GM18502 (cell line): ENCODE data around the gene NEK6.

ENCODE experiments used
- ATAC-seq: cut with Tn5 transposase; IDR thresholded peaks from one replicate; pipeline ENCODE4 v1.9.1; 2021; ENCODE audit warnings: mild to moderate bottlenecking; ENCODE audit not compliant: unreplicated experiment, poor library complexity

The NEK6 gene

GRCh38 chr9:124335320-124335707 lies 77.6 kb downstream of the NEK6 start:
- ATAC-seq, result no peak

DNA sequence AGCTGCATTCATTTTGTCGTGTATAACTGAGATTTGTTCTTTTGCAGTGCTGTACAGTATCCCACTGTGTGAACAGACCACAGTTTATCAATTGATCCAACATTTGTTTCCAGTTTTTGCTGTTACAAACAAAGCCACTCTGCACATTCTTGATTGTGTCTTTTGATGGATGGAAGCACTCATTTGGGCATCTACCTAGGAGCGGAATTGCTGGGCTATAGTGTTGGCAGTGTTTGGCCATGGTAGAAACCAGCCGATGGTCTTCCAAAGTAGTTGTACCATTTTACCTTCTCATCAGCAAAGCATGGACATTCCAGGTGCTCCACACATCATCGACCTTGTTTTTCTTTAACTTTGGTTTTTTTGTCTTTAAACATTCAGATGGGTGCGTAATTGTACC lies 79.8 kb downstream of the NEK6 start:
- no peak for ATAC-seq

- no peak for ATAC-seq
Measured at GRCh38 chr9:124339603-124340146, 81.9 kb downstream of the NEK6 start.

DNA sequence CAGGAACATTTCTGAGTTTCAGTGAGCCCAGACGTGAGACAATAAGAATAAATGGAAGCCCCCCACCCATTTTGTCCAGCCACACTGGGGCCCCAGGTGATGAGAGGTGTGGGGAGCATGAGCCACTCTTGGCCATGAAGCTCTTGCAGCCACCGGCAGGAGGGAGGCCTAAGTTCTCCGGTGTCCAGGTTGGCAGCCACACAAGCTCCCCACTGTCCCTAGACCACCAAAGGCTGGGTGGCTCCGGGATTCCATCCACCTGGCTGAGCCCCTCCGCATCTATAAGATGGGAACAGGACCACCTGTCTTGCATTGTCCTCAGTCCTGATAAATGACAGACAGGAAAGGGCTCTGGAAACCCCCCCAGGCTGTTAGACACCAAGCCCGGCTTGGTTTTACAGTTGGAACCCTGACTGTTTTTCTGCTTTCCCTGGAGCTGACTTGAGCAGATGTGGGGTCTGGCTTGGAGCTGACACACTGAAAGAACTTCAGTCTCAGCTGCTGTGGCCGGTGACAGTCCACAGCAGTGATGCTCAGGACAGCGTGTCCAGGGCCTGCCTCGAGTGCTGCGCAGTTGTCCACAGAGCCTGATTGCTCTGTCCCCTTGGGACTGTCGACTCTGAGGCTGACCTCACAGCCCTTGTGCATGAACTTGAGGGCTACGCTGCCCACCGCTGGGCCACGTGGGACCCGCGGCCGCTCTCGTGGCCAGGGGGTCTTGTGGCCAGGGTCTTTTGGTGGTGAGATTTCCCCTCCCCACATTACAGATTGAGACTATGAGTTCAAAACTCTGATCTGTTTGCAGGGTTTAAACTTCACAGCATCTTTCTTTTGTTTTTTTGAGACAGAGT lies 82.7 kb downstream of the NEK6 start:
- no peak for ATAC-seq

DNA sequence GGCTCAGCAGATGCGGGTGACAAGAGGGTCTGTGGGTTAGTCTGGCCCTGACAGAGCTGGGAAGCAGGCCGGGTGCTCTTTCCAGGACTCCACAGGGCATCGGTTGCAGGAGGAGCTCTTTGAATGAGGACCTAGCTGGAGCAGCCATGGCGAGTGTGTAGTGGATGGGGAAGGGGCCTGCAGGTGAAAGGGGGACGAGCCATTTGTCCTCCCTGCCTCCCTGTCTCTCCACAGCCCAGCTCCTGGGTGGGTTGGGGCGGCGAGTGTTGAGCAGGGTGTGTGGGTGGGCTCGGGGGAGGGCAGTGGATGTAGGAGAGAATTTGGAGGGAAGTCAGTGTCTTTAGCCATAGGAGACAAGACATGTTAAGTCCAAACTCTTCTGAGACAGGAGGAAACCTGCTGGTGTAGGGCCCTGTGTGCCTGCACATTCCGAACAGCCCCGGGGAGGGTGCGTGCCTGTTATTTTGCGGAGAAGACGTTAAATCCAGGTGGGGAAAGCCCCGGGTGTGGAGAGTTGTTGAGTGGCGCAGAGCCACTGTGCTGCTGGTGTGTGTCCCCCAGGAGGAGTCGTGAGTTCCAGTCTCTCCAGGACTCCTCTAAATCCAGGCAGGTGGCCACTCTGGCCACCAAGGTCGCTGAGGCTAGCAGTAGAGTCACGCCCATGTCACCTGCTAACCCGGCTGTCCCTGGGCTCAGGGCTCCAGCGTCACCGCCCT lies 83.9 kb downstream of the NEK6 start:
- ATAC-seq, result no peak

DNA sequence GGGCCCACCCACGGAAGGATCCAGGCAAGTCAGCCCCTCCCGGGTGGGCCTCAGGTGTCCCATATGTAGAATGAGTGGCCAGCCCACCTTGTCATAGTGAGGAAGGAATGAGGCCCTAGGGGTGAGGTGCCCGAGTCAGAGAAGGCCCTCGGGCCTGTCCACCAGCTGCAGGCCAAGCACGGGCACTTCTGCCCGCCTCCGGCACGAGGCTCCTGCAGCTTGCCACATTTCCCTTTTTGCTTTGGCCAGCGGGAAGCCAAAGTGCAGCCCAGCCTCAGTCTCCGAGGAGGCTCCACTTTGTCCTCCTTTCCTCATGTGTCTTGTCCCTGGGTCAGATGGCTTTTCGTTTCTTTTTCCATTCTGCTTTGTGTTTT lies 84.6 kb downstream of the NEK6 start:
- no peak for ATAC-seq

DNA sequence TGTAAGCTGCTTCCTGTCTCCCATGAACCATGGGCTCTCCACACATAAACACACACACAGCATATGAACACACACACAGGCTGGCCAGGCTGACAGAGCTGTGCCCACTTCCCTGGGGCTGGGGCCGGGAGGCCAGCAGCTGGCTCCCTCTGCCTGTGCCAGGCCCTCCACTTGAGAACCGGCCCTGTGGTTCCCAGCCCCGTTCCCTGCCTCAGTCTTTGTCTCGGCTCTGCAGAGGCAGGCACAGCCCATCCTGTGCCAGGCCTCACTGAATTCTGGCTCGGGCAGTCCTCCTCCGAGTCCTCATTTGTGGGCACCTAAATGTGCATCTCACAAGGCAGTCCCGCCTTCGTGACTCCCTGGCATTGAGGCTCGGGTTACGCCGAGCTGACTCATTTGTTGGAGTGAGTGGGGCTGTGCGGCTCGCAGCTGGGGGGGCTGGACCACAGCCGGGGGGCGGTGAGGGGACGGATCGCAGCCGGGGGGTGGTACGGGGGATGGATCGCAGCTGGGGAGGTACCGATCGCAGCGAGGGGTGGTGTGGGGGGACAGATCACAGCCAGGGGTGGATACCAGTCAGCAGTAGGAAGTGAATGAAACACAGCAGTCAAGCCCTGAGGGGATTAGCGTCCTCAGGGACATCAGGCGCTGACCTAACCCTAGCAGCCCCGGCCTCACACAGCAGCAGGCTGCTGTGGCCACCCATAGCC lies 85.2 kb downstream of the NEK6 start:
- ATAC-seq, result no peak

DNA sequence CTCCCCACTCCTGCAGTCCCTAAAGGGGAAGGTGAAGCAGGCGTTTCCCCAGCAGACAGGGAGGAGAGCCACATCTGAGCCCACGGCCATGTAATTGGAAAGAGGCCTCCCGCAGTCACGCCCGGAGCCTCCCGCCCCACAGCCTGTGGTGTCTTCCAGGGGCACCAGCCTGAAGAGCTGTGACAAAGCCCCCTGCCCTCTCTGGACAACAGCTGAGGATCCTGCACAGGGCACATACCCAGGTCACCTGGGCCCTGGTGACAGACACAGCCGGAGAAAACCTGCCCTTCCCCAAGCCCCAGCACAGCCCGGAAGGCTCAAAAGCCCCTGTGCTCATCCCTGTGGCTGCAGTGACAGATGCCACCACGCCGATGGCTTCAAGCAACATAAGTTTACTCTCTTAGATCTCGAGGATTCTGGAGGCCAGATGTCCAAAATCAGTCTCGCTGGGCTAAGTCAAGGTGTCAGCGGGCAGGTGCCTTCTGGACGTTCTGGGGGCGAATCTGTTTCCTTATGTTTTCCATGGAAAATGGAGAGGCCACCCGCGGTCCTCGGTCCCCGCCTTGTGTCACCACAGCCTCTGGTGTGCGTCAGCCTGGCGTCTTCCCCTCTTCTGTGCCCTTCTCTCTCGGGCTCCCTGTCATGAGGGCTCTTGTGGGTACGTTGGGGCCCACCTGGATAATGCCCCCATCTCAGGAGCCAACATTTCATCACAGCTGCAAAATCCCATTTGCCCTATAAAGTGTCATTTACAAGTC lies 86.0 kb downstream of the NEK6 start:
- no peak for ATAC-seq

DNA sequence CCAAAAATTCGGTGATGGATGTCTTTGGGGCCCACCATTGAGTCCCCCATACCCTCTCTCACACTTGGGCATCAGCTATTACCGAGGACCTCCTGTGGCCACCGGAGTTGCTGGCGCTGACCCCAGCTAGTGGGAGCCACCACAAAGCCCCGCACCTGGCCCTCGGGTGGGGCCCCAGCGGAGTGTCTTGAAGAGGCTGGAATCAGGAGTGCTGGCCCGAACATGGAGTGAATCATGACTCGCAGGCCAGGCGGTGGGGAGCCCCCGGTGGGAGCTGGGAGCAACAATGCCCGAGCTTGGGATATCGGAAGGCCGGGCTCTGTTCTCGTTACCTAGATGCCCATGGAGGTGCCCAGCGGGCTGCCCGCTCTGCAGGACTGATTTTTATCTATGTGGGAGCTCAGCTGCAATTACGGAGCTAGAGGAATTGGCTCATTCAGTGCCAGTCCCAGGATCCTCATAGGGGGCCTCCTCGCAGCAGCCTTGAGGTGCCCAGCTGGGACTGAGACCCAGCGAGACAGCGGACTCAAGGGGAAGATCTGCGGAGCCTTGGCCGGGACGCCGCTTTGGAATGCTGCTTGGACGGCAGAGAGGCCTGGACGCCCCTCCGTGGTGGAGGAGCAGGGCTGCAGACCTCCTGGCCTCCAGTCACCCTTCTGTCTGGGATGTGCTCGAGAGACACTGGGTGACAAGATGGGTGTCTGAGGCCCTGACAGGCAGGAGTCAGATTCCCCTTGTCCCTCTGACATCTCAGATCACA lies 86.7 kb downstream of the NEK6 start:
- ATAC-seq, result no peak

- no peak for ATAC-seq
Measured at GRCh38 chr9:124345063-124345462, 87.3 kb downstream of the NEK6 start.

- no peak for ATAC-seq
Measured at GRCh38 chr9:124345751-124346281, 88.1 kb downstream of the NEK6 start.

DNA sequence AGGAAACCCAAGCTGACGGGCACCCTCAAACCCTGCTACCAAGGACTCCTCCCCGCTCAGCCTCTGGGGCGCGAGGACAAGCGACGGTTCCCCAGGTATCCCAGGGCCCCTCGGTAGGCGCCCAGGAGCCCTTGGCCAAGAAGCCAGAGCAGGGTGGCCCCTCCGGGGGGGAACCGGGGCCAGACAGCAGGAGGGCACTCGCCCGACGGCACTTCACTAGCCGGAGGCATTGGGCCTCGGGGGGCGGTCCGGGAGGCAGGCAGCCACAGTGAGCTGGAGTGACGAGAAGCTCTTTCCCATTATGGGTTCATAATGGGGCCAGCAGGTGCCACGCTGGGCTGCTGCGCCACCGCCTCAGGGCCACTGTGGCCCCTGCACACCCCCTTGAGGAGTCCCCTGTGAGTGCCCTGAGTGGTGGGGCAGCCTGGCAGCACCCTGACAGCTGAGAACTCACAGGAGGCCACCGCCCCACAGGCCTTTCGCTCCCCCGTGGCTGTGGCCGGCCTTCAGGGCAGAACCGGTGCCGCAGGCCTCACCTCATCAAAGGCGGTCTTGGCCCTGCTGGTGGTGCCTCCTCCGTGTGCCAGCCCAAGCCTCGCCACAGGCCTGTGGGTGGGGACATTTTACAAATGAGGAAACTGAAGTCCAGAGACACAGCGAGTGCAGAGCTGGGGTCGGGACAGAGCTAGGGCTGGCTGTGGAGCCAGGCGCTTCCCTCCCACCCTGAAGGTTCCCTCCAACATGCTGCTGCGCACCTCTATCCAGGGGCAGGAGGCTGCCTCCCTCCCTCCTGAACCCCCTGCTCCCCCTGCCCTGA lies 88.8 kb downstream of the NEK6 start:
- ATAC-seq, result no peak

DNA sequence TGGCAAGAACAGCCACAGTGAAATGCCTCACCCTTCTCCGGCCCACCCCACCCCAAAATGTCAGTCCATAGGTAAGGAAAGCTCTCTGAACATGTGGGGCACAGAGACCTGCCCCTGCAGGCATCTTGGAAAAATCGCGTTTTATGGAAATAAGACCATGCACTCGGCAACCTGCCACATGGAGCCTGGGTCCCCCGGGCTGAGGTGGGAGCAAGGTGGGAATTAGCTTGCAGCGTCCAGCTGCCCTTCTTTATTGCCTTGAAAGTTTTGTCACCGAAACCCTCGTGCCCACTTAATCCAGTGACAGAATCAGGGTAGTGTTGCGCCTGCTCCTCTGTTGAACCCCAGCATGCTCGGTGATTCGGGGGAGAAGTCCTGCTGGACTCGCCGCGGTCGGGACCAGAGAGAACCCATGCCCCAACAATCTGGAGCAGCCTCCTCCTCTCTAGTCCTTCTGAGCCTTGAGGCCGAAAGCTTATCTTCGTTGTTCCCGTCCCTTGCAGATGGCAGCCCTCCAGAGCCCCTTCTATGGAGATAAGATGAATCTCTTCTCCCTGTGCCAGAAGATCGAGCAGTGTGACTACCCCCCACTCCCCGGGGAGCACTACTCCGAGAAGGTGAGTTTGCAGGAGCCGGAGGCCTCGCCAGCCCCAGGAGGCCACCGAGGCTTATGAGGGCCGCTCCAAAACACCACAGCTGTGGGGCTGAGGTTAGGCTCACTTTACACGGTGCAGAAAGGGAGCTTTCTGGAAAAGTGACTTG lies 89.6 kb downstream of the NEK6 start:
- ATAC-seq, result no peak

DNA sequence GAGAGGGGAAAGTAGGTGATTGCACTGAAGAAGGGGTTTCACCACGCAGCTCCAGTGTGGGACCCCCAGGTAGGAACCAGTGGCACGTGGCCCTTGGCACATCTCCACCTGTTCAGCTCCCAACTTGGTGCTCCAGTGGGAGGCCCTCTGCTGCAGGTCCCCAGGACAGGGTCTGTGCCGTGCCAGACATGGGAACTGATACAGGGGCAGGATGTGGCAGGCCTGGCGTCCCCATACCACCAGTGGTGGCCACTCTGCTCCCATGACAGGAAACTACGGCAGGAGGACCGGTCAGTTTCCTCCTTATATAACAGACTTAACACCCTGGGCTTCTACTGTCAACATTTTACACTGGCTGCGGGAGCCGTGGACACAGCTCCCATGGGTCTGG lies 90.2 kb downstream of the NEK6 start:
- no peak for ATAC-seq

- no peak for ATAC-seq
Measured at GRCh38 chr9:124348363-124348762, 90.6 kb downstream of the NEK6 start.

DNA sequence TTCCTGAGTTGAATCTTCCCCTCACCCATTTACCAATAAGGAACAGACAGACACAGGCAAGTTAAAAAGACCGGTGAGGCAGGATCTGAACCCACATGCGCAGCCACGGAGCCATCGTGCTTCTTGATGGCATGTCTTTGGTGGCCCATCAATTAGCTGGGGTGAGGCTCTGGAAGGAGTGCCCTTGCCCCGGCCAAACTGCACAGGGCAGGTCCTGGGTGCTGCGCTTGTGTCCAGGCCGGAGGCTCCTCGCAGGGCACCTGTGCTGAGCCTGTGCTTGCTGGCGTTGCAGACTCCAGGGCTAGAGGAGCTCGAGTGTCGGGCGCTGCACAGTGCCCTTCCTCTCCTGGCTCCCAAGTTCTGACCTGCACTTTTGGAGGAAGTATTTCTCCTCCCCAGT lies 91.1 kb downstream of the NEK6 start:
- ATAC-seq, result no peak

DNA sequence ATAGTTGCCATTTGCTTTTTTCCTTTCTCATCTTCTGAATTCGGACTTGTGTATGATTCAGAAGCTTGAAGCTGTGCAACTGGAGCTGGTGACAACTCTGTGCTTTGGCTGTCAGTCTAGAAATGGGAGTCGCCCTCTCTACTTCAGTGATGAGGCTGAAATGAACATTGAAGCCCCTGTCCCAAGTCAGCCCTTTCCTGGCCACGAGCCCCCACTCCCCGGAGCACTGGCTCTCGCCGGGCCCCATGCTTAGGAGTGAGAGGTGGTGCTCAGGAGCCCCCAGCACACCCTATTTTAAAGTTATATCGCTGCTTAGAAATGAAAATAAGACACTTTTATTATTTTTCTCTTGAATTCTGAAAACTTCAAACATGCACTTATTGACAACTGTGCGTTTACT lies 91.5 kb downstream of the NEK6 start:
- no peak for ATAC-seq
